ENCODE measurements around the gene SNX24.
A peak's percentile ranks its signal among the peaks of the same experiment; 100 is the strongest.

GRCh38 chr5:122999947-123000563 is 154.6 kb downstream of the SNX24 start:
- TF ChIP-seq CTCF (conservative IDR thresholded peaks at IDR 0.05; ENCODE audit: low read depth in 2 of 2) (peak; percentile 86 to 90), STAT1 (IDR thresholded peaks at IDR 0.05; ENCODE audit: unreplicated experiment) (no peak), EZH2 (IDR thresholded peaks at IDR 0.05; ENCODE audit: low read depth, unreplicated experiment) (no peak)

Measured in GM23338 (cell line).